ENCODE data around the gene SND1.

Gene SND1

DNA sequence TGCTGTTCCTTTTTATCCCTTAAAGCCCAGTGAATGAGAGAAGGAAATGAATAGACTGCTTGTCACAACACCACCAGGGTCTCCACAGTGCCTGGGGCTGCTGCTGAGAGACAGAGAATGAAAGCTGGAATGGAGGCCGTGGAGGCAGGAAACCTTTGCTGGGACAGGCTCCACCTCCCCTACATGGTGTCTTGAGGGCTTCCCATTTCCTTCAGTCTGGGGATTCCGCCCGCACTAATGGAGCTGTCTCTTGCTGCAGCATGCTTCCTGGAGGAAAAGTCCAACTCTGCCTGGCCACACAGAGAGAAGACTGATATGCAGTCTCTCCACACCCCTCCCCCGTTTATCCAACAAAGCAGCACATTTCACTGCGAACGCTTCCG lies 324.7 kb downstream of the SND1 start:
- Histone ChIP-seq H3K27me3 (replicated peaks; ENCODE audit: insufficient read depth, low read length) (no peaks in the 10 kb centered on the region), H3K27ac (ENCODE audit: low read length) (no peak overlapping the region), H3K9me2 (replicated peaks; ENCODE audit: insufficient read depth, low read length) (no peaks in the 10 kb centered on the region), H2AFZ (ENCODE audit: low read length) (no peak overlapping the region), H3K79me2 (ENCODE audit: low read length) (peaks cover 50% of the 10 kb centered on the region), H3F3A (ENCODE audit: insufficient read depth, low read length) (no peaks in the 10 kb centered on the region), H3K9me3 (replicated peaks; ENCODE audit: insufficient read depth, low read length) (no peaks in the 10 kb centered on the region), H3K36me3 (replicated peaks; ENCODE audit: insufficient read depth, low read length) (peaks cover 20% of the 10 kb centered on the region), H4K20me1 (ENCODE audit: insufficient read depth, low read length) (no peaks in the 10 kb centered on the region), H3K4me3 (ENCODE audit: low read length) (no peak overlapping the region), H3K9ac (ENCODE audit: low read length) (no peak overlapping the region), H3K4me1 (ENCODE audit: low read length) (no peaks in the 10 kb centered on the region), H3K4me2 (ENCODE audit: low read depth, low read length) (no peak overlapping the region)
- no peak for TF ChIP-seq EZH2phosphoT487 (IDR thresholded peaks at IDR 0.05; ENCODE audit: low read length)
- TF ChIP-seq CTCF (IDR thresholded peaks at IDR 0.05; ENCODE audit: low read length) = no peak
- TF ChIP-seq EZH2 (optimal IDR thresholded peaks at IDR 0.05; ENCODE audit: low read depth, low read length) = no peak
- no peak for DNase-seq

GRCh38 chr7:127978421-127978820 lies 326.4 kb downstream of the SND1 start:
- Histone ChIP-seq H2AFZ (ENCODE audit: low read length) (no peak overlapping the region), H3F3A (ENCODE audit: insufficient read depth, low read length) (no peaks in the 10 kb centered on the region), H3K27ac (ENCODE audit: low read length) (no peak overlapping the region), H3K36me3 (replicated peaks; ENCODE audit: insufficient read depth, low read length) (peaks cover 20% of the 10 kb centered on the region), H3K9ac (ENCODE audit: low read length) (no peak overlapping the region), H4K20me1 (ENCODE audit: insufficient read depth, low read length) (no peaks in the 10 kb centered on the region), H3K4me3 (ENCODE audit: low read length) (no peak overlapping the region), H3K79me2 (ENCODE audit: low read length) (peaks cover 55% of the 10 kb centered on the region), H3K4me2 (ENCODE audit: low read depth, low read length) (no peak overlapping the region), H3K4me1 (ENCODE audit: low read length) (no peaks in the 10 kb centered on the region), H3K9me3 (replicated peaks; ENCODE audit: insufficient read depth, low read length) (no peaks in the 10 kb centered on the region), H3K27me3 (replicated peaks; ENCODE audit: insufficient read depth, low read length) (no peaks in the 10 kb centered on the region), H3K9me2 (replicated peaks; ENCODE audit: insufficient read depth, low read length) (no peaks in the 10 kb centered on the region)
- no peak for DNase-seq
- TF ChIP-seq EZH2phosphoT487 (IDR thresholded peaks at IDR 0.05; ENCODE audit: low read length) (no peak), CTCF (IDR thresholded peaks at IDR 0.05; ENCODE audit: low read length) (no peak), EZH2 (optimal IDR thresholded peaks at IDR 0.05; ENCODE audit: low read depth, low read length) (no peak)

GRCh38 chr7:127979113-127979727 lies 327.2 kb downstream of the SND1 start:
- no peak for TF ChIP-seq EZH2phosphoT487 (IDR thresholded peaks at IDR 0.05; ENCODE audit: low read length)
- no peak for TF ChIP-seq CTCF (IDR thresholded peaks at IDR 0.05; ENCODE audit: low read length)
- TF ChIP-seq EZH2 (optimal IDR thresholded peaks at IDR 0.05; ENCODE audit: low read depth, low read length) = no peak
- Histone ChIP-seq H2AFZ (ENCODE audit: low read length) (no peak overlapping the region), H3F3A (ENCODE audit: insufficient read depth, low read length) (no peaks in the 10 kb centered on the region), H3K9ac (ENCODE audit: low read length) (no peak overlapping the region), H3K4me1 (ENCODE audit: low read length) (no peaks in the 10 kb centered on the region), H3K4me2 (ENCODE audit: low read depth, low read length) (no peak overlapping the region), H3K9me2 (replicated peaks; ENCODE audit: insufficient read depth, low read length) (no peaks in the 10 kb centered on the region), H3K27ac (ENCODE audit: low read length) (no peak overlapping the region), H3K4me3 (ENCODE audit: low read length) (no peak overlapping the region), H3K27me3 (replicated peaks; ENCODE audit: insufficient read depth, low read length) (no peaks in the 10 kb centered on the region), H3K36me3 (replicated peaks; ENCODE audit: insufficient read depth, low read length) (peaks cover 20% of the 10 kb centered on the region), H3K9me3 (replicated peaks; ENCODE audit: insufficient read depth, low read length) (no peaks in the 10 kb centered on the region), H3K79me2 (ENCODE audit: low read length) (peaks cover 53% of the 10 kb centered on the region), H4K20me1 (ENCODE audit: insufficient read depth, low read length) (no peaks in the 10 kb centered on the region)
- DNase-seq = no peak

Data from MM.1S (cell line).